T-cell (primary cell): ENCODE data around the gene KDM2A. TPM values are rescaled to one million over a fixed set of nuclear protein-coding genes. Genes with fewer than 3 reads are reported as not detected.

Experiments used
- ATAC-seq, 4 experiments: fragments of 200-7000 bp in 3 of 4; fragments of 150-1000 bp in 1 of 4; cut with Tn5 transposase; replicated peaks in 1 of 4; 1 replicate in 3 of 4; 2 replicates in 1 of 4; pipeline ENCODE4 v1.10.0; 2021; ENCODE audit warnings: moderate library complexity in 3 of 4, mild to moderate bottlenecking in 2 of 4, moderate number of reproducible peaks in 1 of 4
- CTCF ChIA-PET, 2 donors: fragments of 300-600 bp; sonication (Branson Sonifier 250); formaldehyde crosslinking; loops; one replicate each; lab custom pipeline; 2022; ENCODE audit warnings: antibody characterized with exemption in 2 of 2; lab: Charles Lee
- POLR2A ChIA-PET, 2 donors: fragments of 300-600 bp; sonication (Branson Sonifier 250); formaldehyde crosslinking; loops; one replicate each; lab custom pipeline; 2022; ENCODE audit warnings: antibody characterized with exemption in 2 of 2; lab: Charles Lee
- DNase-seq, 35 experiments: peaks; one replicate each; pipeline versions ENCODE4 v3.0.0 to v3.0.0-alpha.2; 2013 to 2023
- H3K27ac ChIP-seq: one replicate; pipeline ENCODE4 v1.5.1; 2013; ENCODE audit warnings: low read length
- H3K27me3 ChIP-seq, 2 experiments: replicated peaks in 1 of 2; 1 replicate in 1 of 2; 2 replicates in 1 of 2; pipeline versions ENCODE4 v1.6.1 to v1.7.0; 2013; ENCODE audit warnings: low read length in 1 of 2, mixed read lengths in 1 of 2; ENCODE audit not compliant: control insufficient read depth in 2 of 2, insufficient read depth in 2 of 2; ENCODE audit errors: extremely low read depth in 1 of 2
- H3K36me3 ChIP-seq, 2 donors: 1 replicate in 1 of 2; 2 replicates in 1 of 2; pipeline versions ENCODE4 v1.6.1 to v1.7.0; 2013; ENCODE audit warnings: low read length in 1 of 2; ENCODE audit not compliant: control insufficient read depth in 2 of 2, insufficient read depth in 1 of 2; ENCODE audit errors: extremely low read depth in 1 of 2
- H3K4me1 ChIP-seq, 2 experiments: 1 replicate in 1 of 2; 2 replicates in 1 of 2; pipeline versions ENCODE4 v1.6.1 to v1.7.0; 2013; ENCODE audit warnings: low read length in 2 of 2, mixed read lengths in 1 of 2; ENCODE audit not compliant: insufficient read depth in 2 of 2, control insufficient read depth in 1 of 2; ENCODE audit errors: extremely low read depth in 1 of 2
- H3K4me3 ChIP-seq, 2 donors: 1 replicate in 1 of 2; 2 replicates in 1 of 2; pipeline versions ENCODE4 v1.5.1 to v1.7.0; 2013; ENCODE audit warnings: mild to moderate bottlenecking in 2 of 2, low read length in 1 of 2, moderate library complexity in 1 of 2; ENCODE audit not compliant: control insufficient read depth in 1 of 2; ENCODE audit errors: extremely low read depth in 1 of 2
- H3K9me3 ChIP-seq: 2 replicates; pipeline ENCODE4 v1.7.0; 2013
- H3K27ac Mint-ChIP-seq, 2 donors: one replicate each; pipeline ENCODE4 v1.8.0; 2020 to 2021; ENCODE audit warnings: mild to moderate bottlenecking in 2 of 2, mixed read lengths in 2 of 2
- H3K27me3 Mint-ChIP-seq, 2 donors: one replicate each; pipeline ENCODE4 v1.8.0; 2021 to 2022; ENCODE audit warnings: mixed read lengths in 2 of 2
- H3K36me3 Mint-ChIP-seq: one replicate; pipeline ENCODE4 v1.8.0; 2021; ENCODE audit warnings: mixed read lengths
- H3K4me1 Mint-ChIP-seq, 3 donors: one replicate each; pipeline ENCODE4 v1.8.0; 2020 to 2022; ENCODE audit warnings: mixed read lengths in 3 of 3, mild to moderate bottlenecking in 1 of 3
- H3K4me3 Mint-ChIP-seq, 3 donors: one replicate each; pipeline ENCODE4 v1.8.0; 2020 to 2022; ENCODE audit warnings: mild to moderate bottlenecking in 3 of 3, mixed read lengths in 3 of 3, moderate library complexity in 3 of 3
- H3K9me3 Mint-ChIP-seq, 3 donors: one replicate each; pipeline ENCODE4 v1.8.0; 2020 to 2022; ENCODE audit warnings: mixed read lengths in 3 of 3
- WGBS: methylation state at CpG from one replicate; pipeline ENCODE4 v1.1.5; 2013; ENCODE audit warnings: missing lambda C conversion rate; ENCODE audit not compliant: insufficient coverage; 5-methylcytosine and 5-hydroxymethylcytosine counted together
- total RNA-seq, 35 experiments: library from RNA in 6 of 35; stranded (reverse) in 6 of 35; fragments of 120-200 nt in 1 of 35; gene quantifications; one replicate each; pipeline versions ENCODE4 v1.2.1 to v1.2.4 and lab custom pipeline; 2013 to 2026

The KDM2A gene
- total RNA-seq, 5 donors from 2014 or later (not counting 1 experiment from before 2014, with no cell fraction given), result 157 to 333 (median 178) TPM

DNA sequence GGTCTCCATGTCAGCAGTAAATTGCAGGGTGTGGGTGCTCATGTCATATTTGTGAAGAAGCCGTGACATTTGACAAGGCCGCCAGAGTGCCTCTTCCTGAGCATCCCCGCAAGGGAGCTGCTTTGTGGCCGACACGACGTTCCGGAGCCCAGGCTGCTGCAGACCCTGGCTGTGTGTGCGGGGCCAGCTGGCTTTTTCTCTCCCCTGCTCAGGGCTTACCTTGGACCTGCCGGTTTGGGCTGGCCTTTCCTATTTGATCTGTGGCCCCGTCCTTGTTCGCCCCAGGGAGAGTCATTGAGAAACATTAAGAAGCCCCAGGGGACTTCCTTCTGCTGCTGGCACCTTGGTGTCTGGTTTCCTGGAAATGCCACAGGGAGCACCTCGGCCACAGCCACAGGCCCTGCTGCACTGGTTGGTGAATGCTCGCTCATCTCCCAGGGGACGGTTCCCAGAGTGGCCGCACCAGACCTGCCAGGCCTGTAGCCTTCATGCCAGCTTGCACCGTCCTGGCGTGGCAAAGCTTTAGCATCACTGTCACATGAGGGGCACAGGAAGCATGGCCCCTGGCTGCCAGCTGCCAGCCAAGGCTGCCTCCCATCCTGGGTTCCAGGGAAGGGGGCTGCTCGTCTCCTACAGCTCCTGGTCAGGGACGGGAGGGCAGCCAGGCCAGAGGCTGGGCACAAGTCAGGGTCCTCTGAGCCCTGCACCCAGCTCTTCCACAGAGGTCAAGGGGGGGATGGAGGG, 152.7 kb downstream of the KDM2A start:
- Mint-ChIP-seq H3K27me3 (no peaks in the 10 kb centered on the region), H3K4me1 (peaks cover 72 to 95% (median 80%) of the 10 kb centered on the region in 3 donors), H3K4me3 (peak overlapping the region; percentile 96 to 99 (median 98)), H3K27ac (peak overlapping the region; percentile 97 to 98), H3K9me3 (no peaks in the 10 kb centered on the region), H3K36me3 (peaks cover 31% of the 10 kb centered on the region)
- Histone ChIP-seq H3K27ac (peak overlapping the region; percentile 86), H3K4me1 (peaks cover 60 to 95% of the 10 kb centered on the region in 2 experiments), H3K4me3 (peak overlapping the region; percentile 67 to 88), H3K9me3 (no peaks in the 10 kb centered on the region), H3K27me3 (no peaks in the 10 kb centered on the region), H3K36me3 (peaks cover 3 to 63% of the 10 kb centered on the region in 2 donors)
- CTCF ChIA-PET, result interaction anchor here in 1 of 2 donors (1.1 to 1.6 kb wide), 4 partner anchors 9 to 80 kb away, joined by 3 to 9 read pairs (median 4); no protein-coding TSS in a partner anchor
- DNase-seq, result peak in 28 of 35 experiments; percentile 27 to 79 (median 50)
- peak; percentile 34 to 56 (median 40) for ATAC-seq
- WGBS, result 5% methylated on average over 19 of the region's 19 CpGs
- POLR2A ChIA-PET, result interaction anchor here in 1 of 2 donors (0.6 to 1.0 kb wide), 3 partner anchors 46 to 654 kb away, joined by 3 to 16 read pairs (median 3); no protein-coding TSS in a partner anchor

DNA sequence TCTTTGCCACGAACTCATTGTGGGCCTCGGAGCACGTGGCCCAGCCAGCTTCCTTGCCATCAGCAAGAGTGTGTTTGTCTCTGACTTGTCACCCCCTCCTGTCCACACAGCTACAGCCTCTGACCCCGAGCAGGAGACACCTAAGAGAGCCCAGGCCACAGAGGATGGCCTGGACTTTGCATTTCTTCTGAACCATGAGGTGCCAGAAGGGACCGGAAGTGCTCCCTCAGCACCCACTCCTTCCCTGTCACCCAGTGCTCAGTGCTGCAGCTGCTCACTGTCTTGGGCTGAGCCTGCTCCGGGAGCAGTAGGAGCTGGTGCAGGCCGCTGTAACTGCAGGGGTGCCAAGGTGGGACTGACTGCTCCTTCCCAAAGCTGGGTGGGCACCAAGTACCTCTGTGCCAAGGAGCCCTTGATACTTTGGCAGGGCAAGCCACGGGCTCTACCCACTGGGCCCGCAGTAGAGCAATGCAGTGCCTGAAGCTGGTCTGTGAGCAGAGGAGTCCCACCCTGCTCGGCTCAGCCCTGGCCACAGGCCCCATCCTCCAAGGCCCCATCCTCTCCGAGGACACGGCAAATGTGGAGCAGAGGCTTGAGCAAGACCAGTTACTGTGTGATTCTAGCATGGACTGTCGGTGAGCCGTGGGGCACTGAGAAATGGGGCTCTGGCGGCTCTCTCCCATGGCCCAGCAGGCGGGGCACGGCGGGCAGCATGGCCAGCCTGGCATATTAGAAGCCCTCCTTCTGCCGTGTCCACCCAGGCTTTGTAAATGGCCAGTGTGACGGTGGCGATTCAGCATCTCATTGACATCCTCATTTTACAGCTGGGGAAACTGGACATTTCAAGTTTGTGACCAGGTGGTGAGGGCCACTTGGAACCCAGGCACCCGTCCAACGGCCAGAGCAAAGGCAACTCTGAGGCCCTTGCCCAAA, 153.5 kb downstream of the KDM2A start:
- peak overlapping the region; percentile 97 to 98 for H3K27ac Mint-ChIP-seq
- peaks cover 3 to 66% of the 10 kb centered on the region in 2 donors for H3K36me3 ChIP-seq
- CTCF ChIA-PET, result interaction anchor here in 1 of 2 donors (1.6 kb wide), 2 partner anchors 45 to 79 kb away, joined by 4 to 9 read pairs; no protein-coding TSS in a partner anchor
- DNase-seq, result peak in 2 of 35 experiments; percentile 22 to 56
- no peaks in the 10 kb centered on the region for H3K27me3 ChIP-seq
- peak overlapping the region; percentile 86 for H3K27ac ChIP-seq
- no peaks in the 10 kb centered on the region for H3K27me3 Mint-ChIP-seq
- WGBS, result 18% methylated on average over 15 of the region's 23 CpGs
- peak overlapping the region; percentile 96 to 99 (median 98) for H3K4me3 Mint-ChIP-seq
- H3K4me1 Mint-ChIP-seq, result peaks cover 81 to 99% (median 89%) of the 10 kb centered on the region in 3 donors
- H3K4me1 ChIP-seq, result peaks cover 63 to 100% of the 10 kb centered on the region in 2 experiments
- peak in 2 of 4 experiments; percentile 11 for ATAC-seq
- H3K4me3 ChIP-seq, result peak overlapping the region; percentile 35 to 88
- H3K36me3 Mint-ChIP-seq, result peaks cover 27% of the 10 kb centered on the region
- POLR2A ChIA-PET, result interaction anchor here in 1 of 2 donors (0.6 kb wide), 1 partner anchor 9 kb away, joined by 3 read pairs; no protein-coding TSS in a partner anchor
- no peaks in the 10 kb centered on the region for H3K9me3 ChIP-seq
- no peaks in the 10 kb centered on the region for H3K9me3 Mint-ChIP-seq

DNA sequence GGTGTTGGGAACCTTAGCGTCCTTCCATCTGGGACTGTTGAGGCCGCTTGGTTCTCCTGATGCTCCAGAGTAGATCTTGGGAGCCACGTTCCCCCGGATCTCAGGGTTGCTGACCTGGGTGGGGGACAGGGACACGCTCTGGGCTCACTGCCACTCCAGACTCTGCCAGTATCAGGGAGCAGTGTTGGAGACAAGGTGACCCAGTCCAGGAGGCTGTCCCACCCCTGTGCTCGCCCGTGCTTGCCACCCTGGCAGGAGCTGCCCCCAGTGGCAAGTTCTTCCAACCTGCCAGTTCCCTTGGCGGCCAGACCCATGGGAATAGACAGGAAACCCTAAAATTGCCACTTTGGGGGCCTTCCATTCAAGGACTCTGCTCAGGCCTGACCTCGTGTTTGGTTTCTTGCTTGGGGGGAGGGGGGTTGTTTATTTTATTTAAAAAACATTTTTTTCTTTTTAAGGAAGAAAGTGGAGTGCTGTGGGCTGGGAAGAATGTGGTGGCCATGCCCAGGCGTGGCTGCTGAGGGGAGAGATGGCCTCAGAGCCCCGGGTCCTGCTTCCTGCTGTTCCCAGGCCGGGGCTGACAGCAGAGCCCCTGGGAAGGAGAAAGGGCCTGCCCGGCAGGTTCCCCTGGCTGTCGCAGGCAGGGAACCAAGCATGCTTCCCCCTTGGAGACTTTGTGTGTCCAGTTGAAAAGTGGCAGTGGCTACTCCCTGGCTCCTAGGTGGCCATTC, 154.4 kb downstream of the KDM2A start:
- peak overlapping the region; percentile 31 to 99 (median 36) for H3K4me3 Mint-ChIP-seq
- DNase-seq (peak in 2 of 35 experiments; percentile 2 to 3), ATAC-seq (no peak)
- peaks cover 19% of the 10 kb centered on the region for H3K36me3 Mint-ChIP-seq
- no peaks in the 10 kb centered on the region for H3K27me3 Mint-ChIP-seq
- Histone ChIP-seq H3K36me3 (peaks cover 3 to 66% of the 10 kb centered on the region in 2 donors), H3K27me3 (no peaks in the 10 kb centered on the region), H3K9me3 (no peaks in the 10 kb centered on the region), H3K27ac (peak overlapping the region; percentile 86), H3K4me1 (peaks cover 69 to 100% of the 10 kb centered on the region in 2 experiments), H3K4me3 (peak overlapping the region in 1 of 2 donors; percentile 35)
- POLR2A ChIA-PET, result interaction anchor here in 1 of 2 donors (0.6 kb wide), 1 partner anchor 8 kb away, joined by 3 read pairs; no protein-coding TSS in a partner anchor
- CTCF ChIA-PET, result interaction anchor here in 1 of 2 donors (0.7 kb wide), 1 partner anchor 20 kb away, joined by 4 read pairs; no protein-coding TSS in a partner anchor
- peaks cover 78 to 98% (median 92%) of the 10 kb centered on the region in 3 donors for H3K4me1 Mint-ChIP-seq
- peak overlapping the region; percentile 97 to 98 for H3K27ac Mint-ChIP-seq
- 47% methylated on average over 9 of the region's 14 CpGs for WGBS
- no peaks in the 10 kb centered on the region for H3K9me3 Mint-ChIP-seq

DNA sequence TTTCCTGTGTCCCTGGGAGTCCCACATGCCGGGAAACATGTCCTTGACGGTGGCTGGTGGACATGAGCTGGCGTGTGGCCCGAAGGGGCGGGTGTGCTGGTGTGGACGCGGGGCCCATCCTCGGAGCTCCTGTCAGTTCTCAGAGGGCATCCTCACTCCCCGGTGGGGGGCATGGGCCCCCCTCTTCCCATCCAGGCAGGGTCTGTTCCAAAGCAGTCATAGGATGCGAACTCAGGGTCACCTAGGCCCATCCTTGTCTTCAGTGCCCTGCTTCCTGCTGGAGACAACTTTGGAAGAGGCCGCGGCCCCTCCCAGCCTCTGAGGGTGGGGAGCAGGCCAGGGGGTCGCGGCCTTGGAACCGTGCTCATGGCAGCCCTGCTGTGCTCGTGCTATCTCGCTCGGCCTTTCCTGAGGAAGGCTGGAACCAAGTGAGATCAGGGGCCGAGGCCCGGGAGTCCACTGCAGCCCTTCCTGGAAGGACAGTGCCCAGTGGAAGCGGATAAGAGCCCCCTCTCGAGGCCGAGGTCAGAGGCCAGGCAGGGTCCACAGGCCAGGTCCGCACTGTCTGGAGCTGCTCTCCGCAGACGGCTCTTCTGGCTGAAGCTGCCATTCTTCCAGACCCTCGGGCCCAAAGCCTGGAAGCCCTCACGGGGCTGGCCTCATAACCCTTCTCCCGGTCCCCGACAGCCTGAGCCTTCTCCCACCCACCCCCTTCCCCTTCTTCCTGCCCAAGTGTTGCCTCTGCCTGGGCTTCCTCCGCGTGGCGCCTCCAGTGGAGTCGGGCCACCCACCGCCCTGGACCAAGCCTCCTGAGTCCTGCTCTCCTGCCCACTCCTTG, 155.9 kb downstream of the KDM2A start:
- Mint-ChIP-seq H3K27me3 (no peaks in the 10 kb centered on the region), H3K27ac (peak overlapping the region; percentile 98 to 99), H3K4me3 (peak overlapping the region; percentile 53 to 99 (median 70)), H3K4me1 (peaks cover 85 to 99% (median 98%) of the 10 kb centered on the region in 3 donors), H3K36me3 (peaks cover 24% of the 10 kb centered on the region), H3K9me3 (no peaks in the 10 kb centered on the region)
- Histone ChIP-seq H3K27ac (peak overlapping the region; percentile 91), H3K36me3 (peaks cover 6 to 67% of the 10 kb centered on the region in 2 donors), H3K4me1 (peaks cover 70 to 100% of the 10 kb centered on the region in 2 experiments), H3K4me3 (peak overlapping the region in 1 of 2 donors; percentile 45), H3K27me3 (no peaks in the 10 kb centered on the region), H3K9me3 (no peaks in the 10 kb centered on the region)
- ChIA-PET POLR2A (no interaction called here), CTCF (interaction anchor here in 1 of 2 donors (0.6 kb wide), 1 partner anchor 8 kb away, joined by 3 read pairs; no protein-coding TSS in a partner anchor)
- WGBS, result 62% methylated on average over 34 of the region's 35 CpGs
- ATAC-seq (no peak), DNase-seq (peak in 1 of 35 experiments; percentile 2)
